NCI-H526 treated with DMSO at 0.1 percent for 48 hours (cell line): ENCODE measurements around the gene ATAD1.
"Not testable (repeated sequence)": the region's sequence is repeated elsewhere in the genome, so short reads cannot be mapped to it uniquely, and the experiment has no call there.

Experiments used
- DNase-seq: peaks from one replicate; lab custom pipeline; 2025; lab: John Stamatoyannopoulos, UW

ATAD1 gene

GRCh38 chr10:87817609-87818504, at the start of gene ATAD1:
Gene ATAD1, minus strand, starts transcription at chr10:87818226. Its CDS starts 3,627 bp downstream, at chr10:87814599.
- peak; percentile 76 for DNase-seq

- no peak for DNase-seq
Measured at GRCh38 chr10:87867453-87867852, 49.4 kb upstream of the ATAD1 start.

- no peak for DNase-seq
Measured at GRCh38 chr10:87866412-87866974, 48.5 kb upstream of the ATAD1 start.

- DNase-seq = no peak
Measured at GRCh38 chr10:87865241-87865881, 47.3 kb upstream of the ATAD1 start.

GRCh38 chr10:87864496-87865059, 46.6 kb upstream of the ATAD1 start:
- DNase-seq = no peak

- not testable (repeated sequence) for DNase-seq
Measured at GRCh38 chr10:87863951-87864495, 46.0 kb upstream of the ATAD1 start.

- peak; percentile 89 for DNase-seq
Measured at GRCh38 chr10:87863053-87863943, 45.3 kb upstream of the ATAD1 start, which contains the start of the genes KLLN and PTEN. Gene KLLN, minus strand, starts transcription at chr10:87863533. Its CDS starts 1,046 bp downstream, at chr10:87862487. Gene PTEN, plus strand, starts transcription at chr10:87863625. Its CDS starts 845 bp downstream, at chr10:87864470.

GRCh38 chr10:87862679-87863052, 44.6 kb upstream of the ATAD1 start:
- peak; percentile 62 for DNase-seq

- peak; percentile 41 for DNase-seq
Measured at GRCh38 chr10:87861953-87862678, 44.1 kb upstream of the ATAD1 start.

GRCh38 chr10:87861566-87861952, 43.5 kb upstream of the ATAD1 start:
- no peak for DNase-seq

- no peak for DNase-seq
Measured at GRCh38 chr10:87860816-87861403, 42.9 kb upstream of the ATAD1 start.

- peak; percentile 28 for DNase-seq
Measured at GRCh38 chr10:87860156-87860795, 42.2 kb upstream of the ATAD1 start.

- not testable (repeated sequence) for DNase-seq
Measured at GRCh38 chr10:87855665-87856064, 37.6 kb upstream of the ATAD1 start.

GRCh38 chr10:87855247-87855646, 37.2 kb upstream of the ATAD1 start:
- not testable (repeated sequence) for DNase-seq

GRCh38 chr10:87852089-87852488, 34.1 kb upstream of the ATAD1 start:
- DNase-seq = no peak

- DNase-seq = peak; percentile 61
Measured at GRCh38 chr10:87850742-87851205, 32.7 kb upstream of the ATAD1 start.

GRCh38 chr10:87849001-87849400, 31.0 kb upstream of the ATAD1 start:
- no peak for DNase-seq

GRCh38 chr10:87847550-87847949, 29.5 kb upstream of the ATAD1 start:
- DNase-seq = no peak

GRCh38 chr10:87846711-87847110, 28.7 kb upstream of the ATAD1 start:
- DNase-seq = not testable (repeated sequence)
